Stimulated activated CD4-positive, alpha-beta T cell treated with anti-CD3 and anti-CD28 coated beads, Interleukin-15, amount 100 ng/mL, for 48 hours (primary cell): ENCODE results near the gene CHAMP1.
"Not testable (repeated sequence)": the region's sequence is repeated elsewhere in the genome, so short reads cannot be mapped to it uniquely, and the experiment has no call there.

Experiments
- DNase-seq, 2 donors: peaks; one replicate each; pipeline ENCODE4 v3.0.0-alpha.2; 2020; ENCODE audit warnings: low read depth in 2 of 2

Gene CHAMP1

GRCh38 chr13:114299604-114300305, 14.5 kb upstream of the CHAMP1 start:
- DNase-seq = no peak

- no peak for DNase-seq
These were observed 10.5 kb upstream of the CHAMP1 start for GRCh38 chr13:114303700-114304327.

GRCh38 chr13:114304346-114305034, 9.8 kb upstream of the CHAMP1 start:
- DNase-seq = no peak

GRCh38 chr13:114309086-114309485, 5.2 kb upstream of the CHAMP1 start:
- no peak for DNase-seq

- no peak for DNase-seq
These were observed 4.4 kb upstream of the CHAMP1 start for GRCh38 chr13:114309806-114310410.

- DNase-seq = no peak
These were observed 3.3 kb upstream of the CHAMP1 start for GRCh38 chr13:114310956-114311355.

- DNase-seq = no peak
These were observed 2.9 kb upstream of the CHAMP1 start for GRCh38 chr13:114311387-114311786.

- DNase-seq = no peak
These were observed 2.4 kb upstream of the CHAMP1 start for GRCh38 chr13:114311908-114312307.

- DNase-seq = peak; percentile 45 to 47
These were observed 1.0 kb upstream of the CHAMP1 start for GRCh38 chr13:114313061-114313860.

GRCh38 chr13:114315074-114315785, 927 bp downstream of the CHAMP1 start:
- no peak for DNase-seq

GRCh38 chr13:114318624-114319023, 4.3 kb downstream of the CHAMP1 start:
- DNase-seq = no peak

- DNase-seq = no peak
These were observed 5.2 kb downstream of the CHAMP1 start for GRCh38 chr13:114319441-114319913.

- DNase-seq = no peak
These were observed 5.8 kb downstream of the CHAMP1 start for GRCh38 chr13:114320065-114320464.

GRCh38 chr13:114321256-114321655, 7.0 kb downstream of the CHAMP1 start:
- DNase-seq = no peak

GRCh38 chr13:114323349-114323748, 9.0 kb downstream of the CHAMP1 start:
- DNase-seq = no peak

GRCh38 chr13:114324334-114324733, 10.0 kb downstream of the CHAMP1 start:
- peak in 1 of 2 donors; percentile 10 for DNase-seq

GRCh38 chr13:114325729-114326128, 11.4 kb downstream of the CHAMP1 start:
- no peak for DNase-seq

GRCh38 chr13:114328034-114328433, 13.7 kb downstream of the CHAMP1 start:
- DNase-seq = no peak

GRCh38 chr13:114328595-114328994, 14.3 kb downstream of the CHAMP1 start:
- DNase-seq = no peak

GRCh38 chr13:114330086-114330485, 15.8 kb downstream of the CHAMP1 start:
- DNase-seq = no peak

- not testable (repeated sequence) for DNase-seq
These were observed 19.6 kb downstream of the CHAMP1 start for GRCh38 chr13:114333881-114334280.
